HEK293T (cell line): ENCODE data around the gene BORCS8.

Experiments
- BHLHE40 ChIP-seq: fragments of 450-650 bp; IDR thresholded peaks from 2 replicates; pipeline ENCODE4 v1.6.1; 2016; ENCODE audit warnings: mild to moderate bottlenecking, moderate library complexity, borderline replicate concordance
- FOXA1 ChIP-seq: fragments of 450-650 bp; IDR thresholded peaks from 2 replicates; pipeline ENCODE4 v1.6.1; 2016; ENCODE audit warnings: mild to moderate bottlenecking

GRCh38 chr19:19207637-19208572 is 16.0 kb upstream of the BORCS8 start:
- no peak for TF ChIP-seq FOXA1
- no peak for TF ChIP-seq BHLHE40
